HFF-Myc (cell line): ENCODE data around the gene ETDC.

ENCODE experiments used
- DNase-seq: peaks from one replicate; pipeline ENCODE4 v3.0.0-alpha.2; 2011; ENCODE audit warnings: low read depth; ENCODE audit errors: extremely low read depth
- H3K4me3 ChIP-seq: replicated peaks from 2 replicates; pipeline ENCODE4 v1.5.1; 2011; ENCODE audit warnings: low read depth, mild to moderate bottlenecking, control low read depth, low read length
- TF ChIP-seq, protein P1 (sequence below): IDR thresholded peaks from 2 replicates; pipeline ENCODE4 v1.5.1; 2012; ENCODE audit warnings: mild to moderate bottlenecking, low read depth, low read length, control low read depth; ENCODE audit errors: missing control alignments

Gene ETDC

DNA sequence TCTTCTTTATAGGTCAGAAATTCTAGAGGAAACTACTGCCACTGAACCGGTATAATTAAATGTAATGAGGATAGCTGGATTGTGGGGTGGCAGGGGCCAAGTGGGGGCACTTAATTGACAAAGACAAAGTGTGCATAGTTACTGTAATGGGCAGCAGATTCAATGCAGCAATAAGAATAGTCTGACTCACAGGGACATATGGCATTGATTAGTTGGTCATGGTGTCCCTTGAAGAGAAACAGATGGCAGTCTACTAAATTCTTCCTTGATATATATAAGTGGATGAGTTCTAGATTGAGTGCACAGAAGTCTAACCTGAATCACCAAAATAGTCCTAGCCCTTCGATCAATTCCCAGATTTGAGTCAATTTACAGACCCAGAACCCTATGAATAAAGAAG, 31.6 kb downstream of the ETDC start:
- H3K4me3 ChIP-seq, result peak overlapping the region; percentile 62
- DNase-seq, result no peak

GRCh38 chrX:135345107-135345589, 35.9 kb downstream of the ETDC start:
- TF ChIP-seq, protein P1, sequence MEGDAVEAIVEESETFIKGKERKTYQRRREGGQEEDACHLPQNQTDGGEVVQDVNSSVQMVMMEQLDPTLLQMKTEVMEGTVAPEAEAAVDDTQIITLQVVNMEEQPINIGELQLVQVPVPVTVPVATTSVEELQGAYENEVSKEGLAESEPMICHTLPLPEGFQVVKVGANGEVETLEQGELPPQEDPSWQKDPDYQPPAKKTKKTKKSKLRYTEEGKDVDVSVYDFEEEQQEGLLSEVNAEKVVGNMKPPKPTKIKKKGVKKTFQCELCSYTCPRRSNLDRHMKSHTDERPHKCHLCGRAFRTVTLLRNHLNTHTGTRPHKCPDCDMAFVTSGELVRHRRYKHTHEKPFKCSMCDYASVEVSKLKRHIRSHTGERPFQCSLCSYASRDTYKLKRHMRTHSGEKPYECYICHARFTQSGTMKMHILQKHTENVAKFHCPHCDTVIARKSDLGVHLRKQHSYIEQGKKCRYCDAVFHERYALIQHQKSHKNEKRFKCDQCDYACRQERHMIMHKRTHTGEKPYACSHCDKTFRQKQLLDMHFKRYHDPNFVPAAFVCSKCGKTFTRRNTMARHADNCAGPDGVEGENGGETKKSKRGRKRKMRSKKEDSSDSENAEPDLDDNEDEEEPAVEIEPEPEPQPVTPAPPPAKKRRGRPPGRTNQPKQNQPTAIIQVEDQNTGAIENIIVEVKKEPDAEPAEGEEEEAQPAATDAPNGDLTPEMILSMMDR, result no peak
- DNase-seq, result no peak
- H3K4me3 ChIP-seq, result peak overlapping the region; percentile 62

More for the DNA sequence above, 31.6 kb downstream of the ETDC start:
- TF ChIP-seq, protein P1, result no peak

DNA sequence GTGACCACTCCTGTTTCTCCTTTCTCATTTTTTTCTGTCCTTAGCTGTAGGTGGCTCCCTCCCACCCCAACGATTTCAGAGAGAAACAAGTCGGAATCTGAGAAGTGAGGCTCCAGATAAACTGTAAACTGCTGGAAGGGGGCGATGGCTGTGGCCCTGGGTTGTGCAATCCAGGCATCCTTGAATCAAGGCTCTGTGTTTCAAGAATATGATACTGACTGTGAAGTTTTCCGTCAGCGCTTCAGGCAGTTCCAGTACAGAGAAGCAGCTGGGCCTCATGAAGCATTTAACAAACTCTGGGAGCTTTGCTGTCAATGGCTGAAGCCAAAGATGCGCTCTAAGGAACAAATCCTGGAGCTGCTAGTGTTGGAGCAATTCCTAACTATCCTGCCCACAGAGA, 37.7 kb downstream of the ETDC start:
- TF ChIP-seq, protein P1, result no peak
- DNase-seq, result no peak
- no peak overlapping the region for H3K4me3 ChIP-seq

DNA sequence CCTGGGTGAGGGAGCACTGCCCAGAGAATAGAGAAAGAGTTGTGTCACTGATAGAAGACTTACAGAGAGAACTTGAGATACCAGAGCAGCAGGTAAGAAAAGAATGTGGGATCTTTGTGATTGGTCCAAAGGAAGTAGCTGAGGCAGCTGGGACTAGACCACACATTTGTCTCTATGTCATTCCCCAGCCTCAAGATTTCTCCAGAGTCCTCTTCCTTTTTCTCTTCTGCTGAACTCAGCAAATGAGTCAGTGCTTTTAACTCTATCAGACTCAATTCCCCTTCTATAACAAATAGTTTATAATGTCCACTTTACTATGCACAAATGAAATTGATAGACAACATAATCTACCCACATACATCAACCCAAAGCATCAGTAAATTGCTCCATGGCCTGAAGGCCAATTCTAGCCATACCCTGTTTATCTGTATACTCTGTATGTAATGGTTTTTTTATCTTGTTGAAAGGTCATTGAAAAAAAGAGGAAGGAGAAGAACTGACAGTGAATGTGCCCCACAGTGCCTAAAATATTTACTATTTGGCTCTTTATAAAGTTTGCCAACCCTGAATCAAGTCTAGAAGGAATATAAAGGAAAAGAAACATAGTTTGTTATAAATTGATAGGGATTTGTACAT, 38.2 kb downstream of the ETDC start:
- DNase-seq, result no peak
- TF ChIP-seq, protein P1, result no peak
- H3K4me3 ChIP-seq, result no peak overlapping the region

GRCh38 chrX:135354288-135354687, 45.0 kb downstream of the ETDC start:
- no peak overlapping the region for H3K4me3 ChIP-seq
- TF ChIP-seq, protein P1, result no peak
- DNase-seq, result no peak
